ENCODE data around the gene ERCC3. TPM values are rescaled to one million over a fixed set of nuclear protein-coding genes. Genes with fewer than 3 reads are reported as not detected.

Gene ERCC3
- total RNA-seq, 3 donors from 2014 or later: 26.7 to 35.7 (median 33.6) TPM

DNA sequence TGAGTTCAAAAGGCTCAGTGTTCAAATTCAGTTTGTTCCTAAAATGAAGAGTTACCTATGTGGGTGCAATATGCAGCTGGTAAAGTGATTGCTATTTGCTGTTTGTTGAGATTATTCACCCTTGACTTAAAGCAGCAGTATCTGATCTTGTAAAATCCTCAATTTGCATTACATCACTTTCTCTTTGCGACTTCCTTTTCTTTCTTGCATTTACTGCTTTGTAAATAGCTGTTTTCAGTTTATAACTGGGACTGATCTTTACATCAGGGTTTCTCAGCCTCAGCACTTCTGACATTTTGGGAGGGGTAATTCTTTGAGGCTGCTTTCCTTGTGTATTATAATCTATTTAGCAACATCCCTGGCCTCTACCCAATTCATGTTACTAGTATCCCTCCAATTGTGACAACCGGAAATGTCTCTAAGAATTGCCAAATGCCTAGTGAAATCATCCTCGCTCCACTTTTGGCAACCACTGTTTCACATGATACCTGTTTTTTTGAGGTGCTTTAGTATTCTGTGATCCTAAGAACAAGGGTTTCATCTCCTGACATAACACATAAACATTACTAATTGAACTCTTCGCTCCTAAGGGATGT is 12.1 kb upstream of the ERCC3 start:
- no peak for TF ChIP-seq CTCF (IDR thresholded peaks at IDR 0.05)
- intact Hi-C loops (cut with DNase I, micrococcal nuclease): no loop called here
- no peak for DNase-seq
- peaks cover 8% of the 10 kb centered on the region for H3K36me3 ChIP-seq (ENCODE audit: low read depth)
- no peaks in the 10 kb centered on the region for H3K9me3 ChIP-seq
- ATAC-seq: peak; percentile 87
- H3K4me1 ChIP-seq (ENCODE audit: low read depth): no peaks in the 10 kb centered on the region
- no peak overlapping the region for H3K4me3 ChIP-seq

- DNase-seq: no peak
- intact Hi-C loops (cut with DNase I, micrococcal nuclease): no loop called here
- ATAC-seq: no peak
- Histone ChIP-seq H3K36me3 (ENCODE audit: low read depth) (peaks cover under 1% of the 10 kb centered on the region), H3K4me1 (ENCODE audit: low read depth) (no peaks in the 10 kb centered on the region), H3K4me3 (no peak overlapping the region), H3K9me3 (no peaks in the 10 kb centered on the region)
- TF ChIP-seq CTCF (IDR thresholded peaks at IDR 0.05): no peak
Observed at GRCh38 chr2:127302168-127302567, 8.2 kb upstream of the ERCC3 start.

DNA sequence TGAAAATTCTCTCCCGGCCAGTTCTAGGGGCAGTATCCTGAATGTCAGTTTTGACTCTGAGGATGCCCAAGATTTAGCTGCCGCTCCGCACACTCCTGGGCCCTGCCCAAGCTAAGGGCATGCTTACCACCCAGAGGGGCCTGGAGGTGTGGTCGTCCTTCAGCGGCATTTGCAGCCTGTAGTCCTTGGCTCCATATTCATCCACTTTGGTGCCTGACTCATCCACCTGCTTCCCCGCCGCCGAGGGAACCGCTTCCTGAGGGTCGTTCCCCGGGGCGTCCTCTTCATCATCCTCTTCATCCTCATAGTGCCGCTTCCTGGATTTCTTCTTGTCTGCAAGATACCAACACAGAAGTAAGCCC is 577 bp downstream of the ERCC3 start:
- ATAC-seq: peak; percentile 18
- DNase-seq: peak in 1 of 3 donors; percentile 3
- Histone ChIP-seq H3K4me3 (peak overlapping the region; percentile 77), H3K4me1 (ENCODE audit: low read depth) (peaks cover 8% of the 10 kb centered on the region), H3K36me3 (ENCODE audit: low read depth) (no peaks in the 10 kb centered on the region), H3K9me3 (no peaks in the 10 kb centered on the region)
- TF ChIP-seq CTCF (IDR thresholded peaks at IDR 0.05): no peak
- intact Hi-C loops (cut with DNase I, micrococcal nuclease): no loop called here

- peaks cover 2% of the 10 kb centered on the region for H3K4me1 ChIP-seq (ENCODE audit: low read depth)
- no peak for TF ChIP-seq CTCF (IDR thresholded peaks at IDR 0.05)
- DNase-seq (no peak), ATAC-seq (no peak)
- no peak overlapping the region for H3K4me3 ChIP-seq
- H3K36me3 ChIP-seq (ENCODE audit: low read depth): peaks cover 8% of the 10 kb centered on the region
- no peaks in the 10 kb centered on the region for H3K9me3 ChIP-seq
- intact Hi-C loops (cut with DNase I, micrococcal nuclease): no loop called here
Observed at GRCh38 chr2:127288274-127288673, 5.7 kb downstream of the ERCC3 start.

DNA sequence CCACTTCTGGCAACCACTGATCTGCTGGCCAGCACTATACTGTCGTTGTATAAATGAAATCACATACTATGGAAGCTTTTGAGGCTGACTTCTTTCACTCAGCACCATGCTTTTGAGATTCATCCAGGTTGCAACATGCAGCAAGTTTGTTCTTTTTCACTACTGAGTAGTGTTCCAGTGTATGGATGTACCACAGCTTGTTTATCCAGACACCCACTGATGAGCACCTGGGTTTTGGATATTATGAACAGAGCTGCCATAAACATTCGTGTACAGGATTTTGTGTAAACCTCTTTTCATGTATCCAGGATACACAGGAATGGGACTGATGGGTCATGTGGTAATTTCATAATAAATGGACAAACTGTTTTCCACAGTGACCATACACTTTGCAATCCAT is 10.7 kb downstream of the ERCC3 start:
- peaks cover 17% of the 10 kb centered on the region for H3K36me3 ChIP-seq (ENCODE audit: low read depth)
- DNase-seq (no peak), ATAC-seq (no peak)
- no peaks in the 10 kb centered on the region for H3K4me1 ChIP-seq (ENCODE audit: low read depth)
- no peak overlapping the region for H3K4me3 ChIP-seq
- intact Hi-C loops (cut with DNase I, micrococcal nuclease): no loop called here
- no peak for TF ChIP-seq CTCF (IDR thresholded peaks at IDR 0.05)
- no peaks in the 10 kb centered on the region for H3K9me3 ChIP-seq

DNA sequence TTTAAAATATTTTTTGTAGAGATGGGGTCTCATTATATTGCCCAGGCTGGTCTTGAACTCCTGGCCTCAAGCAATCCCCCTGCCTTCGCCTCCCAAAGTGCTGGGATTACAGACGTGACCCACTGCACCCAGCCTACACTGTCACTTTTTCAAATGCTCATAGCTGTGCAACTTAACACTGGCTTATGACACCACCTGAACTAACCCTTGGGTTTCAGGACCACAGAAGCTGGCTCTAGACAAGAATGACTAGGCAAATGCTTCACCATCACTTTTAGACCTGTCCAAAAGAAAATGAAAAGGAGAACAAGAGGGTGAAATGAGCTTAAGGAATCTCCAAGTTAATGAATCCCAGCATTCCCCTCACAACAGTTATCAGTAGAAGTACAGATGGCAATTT is 13.3 kb downstream of the ERCC3 start:
- ATAC-seq: no peak
- no peak for DNase-seq
- H3K4me3 ChIP-seq: no peak overlapping the region
- H3K4me1 ChIP-seq (ENCODE audit: low read depth): no peaks in the 10 kb centered on the region
- intact Hi-C loops (cut with DNase I, micrococcal nuclease): no loop called here
- TF ChIP-seq CTCF (IDR thresholded peaks at IDR 0.05): no peak
- H3K9me3 ChIP-seq: no peaks in the 10 kb centered on the region
- H3K36me3 ChIP-seq (ENCODE audit: low read depth): peaks cover 19% of the 10 kb centered on the region

Measured in mucosa of descending colon (tissue), 3 donors.